ENCODE data around the gene ZNF598. TPM values are rescaled to one million over a fixed set of nuclear protein-coding genes. Genes with fewer than 3 reads are reported as not detected.

Gene ZNF598
- total and polyA plus RNA-seq, 10 of the 15 experiments (the other 5 are each of a cell fraction or from before 2014, with no cell fraction given): 0.08 to 74.0 (median 14.4) TPM

GRCh38 chr16:2019518-2019920, 9.9 kb upstream of the ZNF598 start, which contains the start of gene NPW:
Gene NPW, plus strand, starts transcription at chr16:2019785.
- intact Hi-C loops (cut with micrococcal nuclease; ENCODE audit: unreplicated experiment) (no loop called here), in situ Hi-C loops (cut with MboI) (loop anchor here (10.0 kb wide), 1 partner anchor 475 kb away; no protein-coding TSS in a partner anchor)
- POLR2A ChIA-PET: no interaction called here
- H3K4me3 ChIP-seq: no peak within 1 kb of the TSS
- DNase-seq (ENCODE audit: low read depth, low spot score): no peak
- peaks cover 3 to 8% of the 10 kb centered on the region in 2 experiments; a peak in 3 of 4 replicates for H3K27me3 ChIP-seq (replicated peaks in 1 of 2; ENCODE audit: control insufficient read depth in 2 of 2, insufficient read depth in 2 of 2, low read length in 1 of 2)
- H3K27ac ChIP-seq (ENCODE audit: control insufficient read depth, insufficient read depth): no peak within 1 kb of the TSS
- no peaks in the 10 kb centered on the region for H3K9me3 ChIP-seq (replicated peaks; ENCODE audit: control insufficient read depth, insufficient read depth, low read length)
- peak within 1 kb of the TSS; percentile 3; the same call in 1 of the 2 replicates for H3K4me2 ChIP-seq (ENCODE audit: control insufficient read depth, insufficient read depth)
- no peak within 1 kb of the TSS for H3K9ac ChIP-seq (ENCODE audit: control insufficient read depth, insufficient read depth, low read length)
- peaks cover 7% of the 10 kb centered on the region for H3K4me1 ChIP-seq (ENCODE audit: control insufficient read depth, insufficient read depth, low read length)
- no peak within 1 kb of the TSS for H2AFZ ChIP-seq (ENCODE audit: control insufficient read depth, low read depth, low read length)
- ATAC-seq: peak; percentile 13; the same call in 2 of the 3 replicates
- SMC1A ChIA-PET (ENCODE audit: uncharacterized antibody, unreplicated experiment): no interaction called here
- peak in 1 of 2 experiments; percentile 53; a peak in 2 of 3 replicates for TF ChIP-seq EGR1 (IDR thresholded peaks at IDR 0.05; ENCODE audit: borderline replicate concordance in 1 of 2, low read depth in 2 of 2, low read length in 2 of 2)
- TF ChIP-seq, protein P1, sequence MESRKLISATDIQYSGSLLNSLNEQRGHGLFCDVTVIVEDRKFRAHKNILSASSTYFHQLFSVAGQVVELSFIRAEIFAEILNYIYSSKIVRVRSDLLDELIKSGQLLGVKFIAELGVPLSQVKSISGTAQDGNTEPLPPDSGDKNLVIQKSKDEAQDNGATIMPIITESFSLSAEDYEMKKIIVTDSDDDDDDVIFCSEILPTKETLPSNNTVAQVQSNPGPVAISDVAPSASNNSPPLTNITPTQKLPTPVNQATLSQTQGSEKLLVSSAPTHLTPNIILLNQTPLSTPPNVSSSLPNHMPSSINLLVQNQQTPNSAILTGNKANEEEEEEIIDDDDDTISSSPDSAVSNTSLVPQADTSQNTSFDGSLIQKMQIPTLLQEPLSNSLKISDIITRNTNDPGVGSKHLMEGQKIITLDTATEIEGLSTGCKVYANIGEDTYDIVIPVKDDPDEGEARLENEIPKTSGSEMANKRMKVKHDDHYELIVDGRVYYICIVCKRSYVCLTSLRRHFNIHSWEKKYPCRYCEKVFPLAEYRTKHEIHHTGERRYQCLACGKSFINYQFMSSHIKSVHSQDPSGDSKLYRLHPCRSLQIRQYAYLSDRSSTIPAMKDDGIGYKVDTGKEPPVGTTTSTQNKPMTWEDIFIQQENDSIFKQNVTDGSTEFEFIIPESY (IDR thresholded peaks at IDR 0.05): no peak
- no peak for TF ChIP-seq CHD1 (IDR thresholded peaks at IDR 0.05; ENCODE audit: low read depth, low read length)
- TF ChIP-seq KDM1A (IDR thresholded peaks at IDR 0.05; ENCODE audit: borderline replicate concordance): no peak
- no peak for TF ChIP-seq CEBPB (IDR thresholded peaks at IDR 0.05; ENCODE audit: borderline replicate concordance in 1 of 2, low read depth in 2 of 2, low read length in 2 of 2)
- no peak for TF ChIP-seq ELK1 (IDR thresholded peaks at IDR 0.05; ENCODE audit: low read depth, low read length)
- no peak for TF ChIP-seq CTCF (IDR thresholded peaks at IDR 0.05 in 2 of 3, conservative IDR thresholded peaks at IDR 0.05 in 1 of 3; ENCODE audit: control insufficient read depth in 2 of 3, extremely low read depth in 1 of 3, insufficient read depth in 1 of 3, low read depth in 3 of 3, low read length in 3 of 3)
- RAD21 ChIA-PET (ENCODE audit: unreplicated experiment): interaction anchor here (2.3 kb wide), 1 partner anchor 120 kb away, joined by 7 read pairs; no protein-coding TSS in a partner anchor
- FAIRE-seq: no peak
- no peaks in the 10 kb centered on the region for H3K36me3 ChIP-seq (ENCODE audit: control insufficient read depth in 2 of 2, insufficient read depth in 2 of 2, low read length in 1 of 2)
- CTCF ChIA-PET: interaction anchor here (1.5 to 2.8 kb wide), 2 partner anchors 15 to 121 kb away, joined by 4 to 16 read pairs; no protein-coding TSS in a partner anchor
- 1% methylated on average over 26 of the region's 33 CpGs for WGBS (ENCODE audit: insufficient coverage, insufficient replicate concordance, low lambda C conversion rate, missing lambda C conversion rate)
- no peaks in the 10 kb centered on the region for H4K20me1 ChIP-seq (ENCODE audit: control insufficient read depth, insufficient read depth)
- H3K79me2 ChIP-seq (ENCODE audit: control insufficient read depth, insufficient read depth, low read length): no peaks in the 10 kb centered on the region
- no TSS peak for BruUV-seq (replicated peaks)
